Thyroid gland (tissue), 4 donors: ENCODE data around the gene GRAMD1A.

Source experiments
- CTCF ChIP-seq, 6 experiments: fragments of 200-600 bp in 3 of 6; fragments of 450-650 bp in 3 of 6; sonication (generic) in 3 of 6; IDR thresholded peaks; one replicate each; pipeline ENCODE4 v1.5.1; 2016 to 2019; ENCODE audit warnings: antibody characterized with exemption in 6 of 6, mild to moderate bottlenecking in 2 of 6, inconsistent platforms in 1 of 6, moderate library complexity in 1 of 6
- POLR2A ChIP-seq, 2 donors: fragments of 450-650 bp; IDR thresholded peaks; one replicate each; pipeline ENCODE4 v1.6.1; 2017; ENCODE audit warnings: antibody characterized with exemption in 2 of 2, mild to moderate bottlenecking in 2 of 2, moderate library complexity in 1 of 2

- TF ChIP-seq CTCF (IDR thresholded peaks at IDR 0.05) (no peak), POLR2A (IDR thresholded peaks at IDR 0.05) (no peak)
Measured at GRCh38 chr19:35015954-35016351, 15.8 kb downstream of the GRAMD1A start.
